ENCODE data around the gene C5orf58.

GRCh38 chr5:170190436-170191134 lies 42.2 kb upstream of the C5orf58 start:
- TF ChIP-seq POLR2A (IDR thresholded peaks at IDR 0.05; ENCODE audit: low read depth, low read length) (no peak), POLR2AphosphoS5 (IDR thresholded peaks at IDR 0.05; ENCODE audit: low read depth, low read length) (no peak)
